ENCODE data around the gene NPHS1.

DNA sequence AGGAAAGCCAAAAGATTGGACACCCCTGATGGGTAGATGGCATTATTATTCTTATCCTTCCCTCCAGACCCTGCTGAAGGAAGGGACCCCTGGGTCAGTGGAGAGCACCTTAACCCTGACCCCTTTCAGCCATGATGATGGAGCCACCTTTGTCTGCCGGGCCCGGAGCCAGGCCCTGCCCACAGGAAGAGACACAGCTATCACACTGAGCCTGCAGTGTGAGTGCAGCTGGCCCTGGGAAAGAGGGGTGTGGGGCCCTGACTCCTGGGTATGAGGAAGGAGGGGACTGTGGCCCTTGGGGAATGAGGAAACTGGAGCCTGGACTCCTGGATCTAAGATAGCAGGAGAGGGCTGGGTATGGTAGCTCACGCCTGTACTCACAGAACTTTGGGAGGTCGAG, 7.1 kb upstream of the NPHS1 start:
- TF ChIP-seq, protein P1, sequence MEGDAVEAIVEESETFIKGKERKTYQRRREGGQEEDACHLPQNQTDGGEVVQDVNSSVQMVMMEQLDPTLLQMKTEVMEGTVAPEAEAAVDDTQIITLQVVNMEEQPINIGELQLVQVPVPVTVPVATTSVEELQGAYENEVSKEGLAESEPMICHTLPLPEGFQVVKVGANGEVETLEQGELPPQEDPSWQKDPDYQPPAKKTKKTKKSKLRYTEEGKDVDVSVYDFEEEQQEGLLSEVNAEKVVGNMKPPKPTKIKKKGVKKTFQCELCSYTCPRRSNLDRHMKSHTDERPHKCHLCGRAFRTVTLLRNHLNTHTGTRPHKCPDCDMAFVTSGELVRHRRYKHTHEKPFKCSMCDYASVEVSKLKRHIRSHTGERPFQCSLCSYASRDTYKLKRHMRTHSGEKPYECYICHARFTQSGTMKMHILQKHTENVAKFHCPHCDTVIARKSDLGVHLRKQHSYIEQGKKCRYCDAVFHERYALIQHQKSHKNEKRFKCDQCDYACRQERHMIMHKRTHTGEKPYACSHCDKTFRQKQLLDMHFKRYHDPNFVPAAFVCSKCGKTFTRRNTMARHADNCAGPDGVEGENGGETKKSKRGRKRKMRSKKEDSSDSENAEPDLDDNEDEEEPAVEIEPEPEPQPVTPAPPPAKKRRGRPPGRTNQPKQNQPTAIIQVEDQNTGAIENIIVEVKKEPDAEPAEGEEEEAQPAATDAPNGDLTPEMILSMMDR (IDR thresholded peaks at IDR 0.05), result no peak
- no peak for TF ChIP-seq POLR2AphosphoS5 (IDR thresholded peaks at IDR 0.05)

Measured in breast epithelium (tissue), 3 donors.